HS-27A (cell line): Measurements from ENCODE around the gene NUDT15.
"Not testable (repeated sequence)": the region's sequence is repeated elsewhere in the genome, so short reads cannot be mapped to it uniquely, and the experiment has no call there.

Experiments
- DNase-seq: peaks from one replicate; pipeline ENCODE4 v3.0.0-alpha.2; 2012; ENCODE audit warnings: low read depth, missing footprints

The NUDT15 gene

DNA sequence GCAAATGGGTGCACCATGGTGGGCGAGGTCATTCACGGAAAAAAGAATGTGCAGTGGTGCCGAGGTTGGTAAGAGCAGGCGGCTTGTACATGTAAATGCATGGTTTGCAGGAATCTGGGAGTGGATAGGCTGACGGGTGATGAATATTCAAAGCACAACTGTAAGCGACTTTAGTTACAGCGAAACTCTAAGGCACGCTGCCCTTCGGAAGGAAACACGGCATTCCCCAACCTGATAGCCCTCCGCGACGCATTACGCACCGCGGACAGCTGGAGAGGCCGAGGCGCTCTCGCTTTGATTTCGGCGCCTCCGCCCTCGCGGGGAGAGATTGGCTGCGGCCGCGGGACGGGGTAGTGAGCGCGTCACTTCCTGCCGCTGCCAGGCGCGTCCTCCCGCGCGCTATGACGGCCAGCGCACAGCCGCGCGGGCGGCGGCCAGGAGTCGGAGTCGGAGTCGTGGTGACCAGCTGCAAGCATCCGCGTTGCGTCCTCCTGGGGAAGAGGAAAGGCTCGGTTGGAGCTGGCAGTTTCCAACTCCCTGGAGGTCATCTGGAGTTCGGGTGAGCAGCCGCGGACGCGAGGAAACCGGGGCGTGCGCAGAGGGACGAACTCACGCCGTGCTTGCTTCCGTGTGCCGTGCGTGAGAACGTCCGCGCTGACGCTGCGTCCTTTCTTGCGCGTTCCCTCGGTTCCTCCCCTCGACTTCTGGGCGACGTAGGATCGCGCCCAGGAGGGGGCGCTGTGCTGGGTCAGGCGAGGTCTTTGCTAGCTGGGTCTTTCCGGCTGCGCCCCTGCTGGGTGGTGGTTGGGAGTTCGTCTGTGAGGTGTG, at the start of gene NUDT15:
Gene NUDT15 (plus strand): TSS at position 381 of the 828 bp plus-strand sequence. CDS start 21 bp downstream, at position 402.
- peak; percentile 72 for DNase-seq

DNA sequence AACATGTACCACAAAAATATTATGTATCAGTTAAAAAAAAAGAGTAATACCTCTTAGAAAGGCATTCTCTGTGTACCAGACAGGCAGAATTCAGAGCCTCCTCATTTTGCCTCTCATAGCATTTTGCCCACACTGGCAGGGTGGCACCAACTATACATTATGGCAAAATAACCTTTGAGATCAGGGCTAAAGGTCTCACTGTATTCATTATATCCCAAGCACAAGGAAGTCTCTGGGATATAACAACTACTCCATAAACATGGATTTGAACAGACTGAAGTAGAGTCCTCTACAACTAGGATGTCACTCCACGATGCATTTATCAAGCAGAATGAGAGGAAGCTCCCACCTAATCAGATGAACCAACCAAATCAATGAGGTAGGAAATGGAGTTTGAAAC, 47.1 kb upstream of the NUDT15 start:
- DNase-seq, result no peak

DNA sequence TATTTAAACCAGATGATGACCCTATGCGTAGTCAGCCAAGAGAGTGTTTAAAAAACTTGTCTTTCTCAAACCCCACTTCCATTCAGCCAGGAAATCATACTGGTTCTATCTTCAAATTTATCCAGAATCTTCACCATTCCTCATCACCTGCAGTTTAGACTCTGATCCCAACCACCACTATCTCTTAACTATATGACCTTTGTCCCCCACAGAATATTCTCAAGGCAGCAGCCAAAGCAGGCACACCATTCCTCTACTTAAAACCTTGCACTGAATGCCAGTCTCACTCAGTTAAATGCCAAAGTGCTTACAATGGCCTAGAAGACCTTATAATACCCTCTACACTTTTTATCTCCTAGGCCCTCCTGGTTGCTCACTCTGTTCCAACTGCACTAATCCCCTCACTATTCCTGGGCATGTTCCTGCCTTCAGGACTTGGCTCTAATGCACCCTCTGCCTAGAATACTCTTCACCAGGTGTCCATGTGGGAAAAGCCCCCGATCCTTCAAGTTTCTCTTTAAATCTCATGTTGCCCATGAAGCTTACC, 46.5 kb upstream of the NUDT15 start:
- DNase-seq, result no peak

DNA sequence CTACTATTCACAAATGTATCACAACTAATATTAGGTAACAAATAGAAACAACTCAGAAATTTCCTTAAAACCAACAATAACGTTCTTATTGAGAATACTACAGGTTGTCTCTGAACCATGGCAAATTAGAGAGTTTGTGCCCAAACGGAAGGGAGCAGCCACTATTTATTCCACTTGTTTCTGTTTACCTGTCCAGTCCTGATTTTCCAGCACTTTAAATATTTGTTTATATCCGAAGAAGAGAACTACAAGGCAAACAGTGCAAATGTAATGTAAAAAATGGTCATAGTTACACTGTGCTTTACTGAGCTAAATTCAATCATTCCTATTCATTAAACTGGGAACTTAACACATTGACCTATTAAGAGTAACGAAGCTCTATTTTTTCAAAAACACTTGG, 45.7 kb upstream of the NUDT15 start:
- DNase-seq, result no peak

DNA sequence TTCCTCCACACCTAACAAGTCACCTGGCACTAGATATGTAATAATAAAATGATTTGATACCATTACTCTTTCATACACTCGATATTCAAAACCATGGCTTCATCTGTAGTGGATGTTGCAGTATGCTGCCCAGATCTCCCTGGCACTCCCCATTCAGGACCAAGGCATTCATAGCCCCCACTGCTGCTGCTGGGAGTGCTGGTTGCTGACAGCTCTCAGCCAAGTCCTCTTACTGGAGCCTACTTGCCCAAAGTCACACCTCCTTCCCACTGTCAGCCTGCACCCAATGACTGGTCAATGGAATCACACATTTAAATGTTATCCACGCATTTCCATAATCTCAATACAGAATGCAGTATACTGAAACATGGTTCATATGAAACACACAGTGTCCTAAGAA, 40.1 kb upstream of the NUDT15 start:
- DNase-seq, result no peak

DNA sequence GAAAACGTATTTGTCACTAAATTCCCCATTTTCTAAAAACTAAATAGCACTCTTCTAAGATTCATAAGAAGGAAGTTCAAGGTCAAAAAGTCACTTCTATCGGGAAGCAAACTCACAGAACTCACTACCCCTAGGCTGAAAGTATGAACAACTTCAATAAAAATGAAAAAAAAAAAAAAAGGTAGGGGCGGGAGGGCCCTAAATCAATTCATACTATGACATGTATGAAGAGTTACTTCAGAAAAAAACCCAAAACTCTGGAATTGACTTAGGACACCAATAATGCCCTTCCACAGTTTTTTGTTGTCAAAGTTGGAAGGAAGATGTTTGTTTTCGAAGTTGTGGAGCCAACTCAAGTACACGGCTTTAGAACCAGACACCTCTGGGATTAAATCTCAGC, 37.6 kb upstream of the NUDT15 start:
- no peak for DNase-seq

DNA sequence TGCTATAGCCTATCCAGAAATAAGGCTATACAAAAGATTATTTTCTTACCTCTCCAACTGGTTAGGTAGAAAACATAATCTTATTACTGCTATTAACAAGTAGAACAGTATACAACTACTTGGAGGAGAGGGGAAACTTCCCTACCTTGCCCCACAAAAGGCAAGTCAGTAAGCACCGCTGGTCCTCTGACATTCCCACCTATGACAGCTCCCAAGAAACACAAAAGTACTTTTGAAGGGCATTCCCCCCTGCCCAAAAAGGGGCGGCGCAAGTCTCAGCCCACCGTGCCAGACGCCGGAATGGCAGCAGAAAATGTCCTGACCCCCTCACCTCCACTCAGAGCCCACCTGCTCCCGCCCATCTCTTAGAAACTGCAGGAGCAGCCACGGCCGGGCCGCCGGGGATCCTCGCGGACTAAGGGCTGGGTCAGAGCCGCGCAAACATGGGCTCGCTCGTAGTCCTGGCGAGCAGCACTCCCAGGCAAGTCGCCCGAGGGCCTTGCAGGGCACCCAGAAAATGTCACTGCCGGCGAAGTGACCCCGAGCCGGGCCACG, 36.9 kb upstream of the NUDT15 start:
- DNase-seq, result no peak

DNA sequence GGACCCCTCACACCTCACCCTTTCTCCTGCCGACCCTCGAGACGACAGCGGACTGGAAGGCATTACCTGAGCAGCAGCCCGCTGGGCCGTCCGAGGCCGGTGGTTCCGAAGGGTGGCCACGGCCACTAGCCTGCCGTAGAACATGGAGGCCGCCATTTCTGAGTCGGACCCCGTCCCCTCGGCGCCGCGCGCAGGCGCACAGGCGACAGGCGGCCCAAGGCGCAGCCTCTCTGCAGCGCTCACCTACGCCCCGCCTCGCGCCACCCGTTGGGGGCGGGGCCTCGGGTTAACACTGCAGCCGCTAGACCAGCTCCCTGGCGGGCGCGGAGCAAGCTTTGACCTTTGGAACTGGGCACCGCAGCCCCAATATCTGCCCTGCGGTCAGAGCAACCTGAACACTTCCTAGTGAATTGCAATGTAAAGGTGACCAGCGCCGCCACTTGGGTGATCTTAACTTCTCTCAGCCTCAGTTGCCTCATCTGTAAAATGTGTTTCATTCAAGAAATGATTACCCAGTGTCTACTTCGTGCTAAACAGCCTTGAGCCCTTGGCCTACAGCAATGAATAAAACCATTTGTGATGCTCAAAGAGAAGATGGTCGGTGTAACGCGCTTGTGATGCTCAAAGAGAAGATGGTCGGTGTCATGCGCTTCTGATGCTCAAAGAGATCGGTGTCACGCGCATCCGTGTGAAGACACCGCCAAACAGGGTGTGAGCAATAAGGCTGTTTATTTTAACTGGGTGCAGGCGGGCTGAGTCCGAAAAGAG, 36.2 kb upstream of the NUDT15 start, which contains the start of gene SUCLA2:
Gene SUCLA2 (minus strand): TSS at position 160 of the 768 bp plus-strand sequence. CDS start 4 bp downstream, at position 156.
- DNase-seq, result peak; percentile 27

DNA sequence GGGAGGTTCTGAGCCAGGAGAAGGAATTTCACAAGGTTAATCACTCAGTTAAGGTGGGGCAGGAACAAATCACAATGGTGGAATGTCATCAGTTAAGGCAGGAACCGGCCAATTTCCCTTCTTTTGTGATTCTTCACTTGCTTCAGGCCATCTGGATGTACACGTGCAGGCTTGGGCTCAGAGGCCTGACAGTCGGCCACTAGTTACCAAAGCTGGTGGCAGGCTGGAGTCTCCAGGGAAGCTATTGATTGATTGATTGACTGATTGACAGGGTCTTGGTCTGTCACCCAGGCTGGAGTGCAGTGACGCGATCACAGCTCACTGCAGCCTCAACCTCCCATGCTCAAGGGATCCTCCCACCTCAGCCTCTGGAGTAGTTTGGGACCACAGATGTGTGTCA, 35.5 kb upstream of the NUDT15 start:
- DNase-seq, result not testable (repeated sequence)

DNA sequence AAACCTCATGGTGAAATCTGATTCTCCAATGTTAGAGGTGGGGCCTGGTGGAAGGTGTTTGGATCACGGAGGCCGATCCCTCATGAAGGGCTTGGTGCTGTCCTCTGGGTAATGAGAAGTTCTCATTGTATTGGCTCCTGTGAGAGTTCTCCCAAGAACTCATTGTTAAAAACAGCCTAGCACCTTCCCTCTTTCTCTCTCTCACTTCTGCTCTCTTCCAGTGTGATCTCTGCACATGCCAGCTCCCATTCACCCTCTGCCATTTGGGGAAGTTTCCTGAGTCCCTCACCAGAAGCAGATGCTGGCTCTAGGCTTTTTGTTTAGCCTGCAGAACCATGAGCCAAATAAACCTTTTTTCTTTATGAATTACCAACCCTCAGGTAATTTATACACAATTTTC, 33.3 kb upstream of the NUDT15 start:
- DNase-seq, result no peak

DNA sequence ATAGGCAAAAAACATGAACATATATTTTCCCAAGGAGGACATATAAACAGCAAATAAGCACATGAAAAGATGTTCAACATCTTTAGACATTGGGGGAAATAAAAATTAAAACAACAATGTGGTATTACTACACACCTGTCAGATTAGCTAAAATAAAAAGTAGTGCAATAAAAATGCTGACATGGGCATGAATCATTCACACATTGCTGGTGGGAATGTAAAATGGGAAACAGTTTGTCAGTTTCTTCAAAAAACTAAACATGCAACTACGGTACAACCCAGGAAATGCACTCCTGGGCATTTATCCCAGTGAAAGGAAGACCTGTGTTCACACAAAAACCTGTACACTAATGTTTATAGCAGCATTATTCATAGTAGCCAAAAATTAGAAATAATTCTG, 31.1 kb upstream of the NUDT15 start:
- DNase-seq, result no peak

DNA sequence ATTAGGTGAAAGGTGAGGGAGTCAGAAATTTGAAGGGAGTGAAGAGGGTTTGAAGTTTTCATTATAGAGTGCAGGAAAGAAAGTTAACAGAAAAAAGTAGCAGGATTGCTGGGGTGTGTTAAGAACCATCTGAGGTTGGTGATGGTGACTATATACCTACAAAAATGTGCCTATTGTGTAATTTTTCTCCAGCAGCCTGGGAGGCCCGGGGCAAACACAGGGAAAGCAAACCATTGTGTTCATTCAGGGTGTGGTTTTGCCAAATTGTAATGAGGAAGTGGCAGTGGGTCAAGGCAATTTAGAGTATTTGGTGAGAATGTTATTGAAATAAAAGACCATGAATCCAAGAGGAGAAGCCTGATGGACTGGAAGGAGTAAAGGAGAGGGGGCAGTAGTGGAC, 28.2 kb upstream of the NUDT15 start:
- DNase-seq, result no peak

DNA sequence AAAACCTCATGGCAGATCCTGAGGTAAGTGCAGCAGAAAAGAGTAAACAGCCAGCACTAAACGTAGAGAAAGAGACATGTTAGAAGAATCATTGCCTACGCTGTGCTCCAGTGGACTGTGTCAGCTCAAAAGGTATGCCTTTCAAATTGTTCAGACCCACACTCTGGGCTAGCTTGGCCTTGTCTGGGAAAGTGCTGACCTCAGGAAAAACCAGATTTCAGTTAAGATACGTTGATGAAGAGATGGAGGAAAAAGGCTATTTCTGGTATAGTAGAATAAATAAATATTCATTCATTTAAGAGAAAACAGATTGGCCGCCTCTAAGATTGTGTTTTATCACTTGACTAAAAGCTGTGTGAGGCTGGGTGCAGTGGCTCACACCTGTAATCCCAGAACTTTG, 26.8 kb upstream of the NUDT15 start:
- no peak for DNase-seq

DNA sequence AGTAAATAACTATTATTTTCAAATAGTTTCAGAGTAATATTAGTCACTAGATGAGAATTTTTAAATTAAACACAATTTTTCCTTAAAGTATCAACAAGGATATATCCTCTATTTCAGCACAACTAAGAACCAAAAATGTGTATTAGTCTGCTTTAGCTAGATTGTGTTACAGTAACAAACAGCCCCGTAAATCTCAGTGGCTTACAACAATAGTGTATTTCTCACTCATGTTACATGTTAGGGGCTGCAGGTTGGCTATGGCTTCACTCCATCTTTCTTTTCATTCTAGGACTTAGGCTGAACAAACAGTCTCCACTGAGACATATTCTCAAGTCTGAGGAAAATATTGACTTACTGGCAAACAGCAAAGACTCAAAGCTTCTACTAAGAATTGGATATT, 24.9 kb upstream of the NUDT15 start:
- DNase-seq, result no peak

DNA sequence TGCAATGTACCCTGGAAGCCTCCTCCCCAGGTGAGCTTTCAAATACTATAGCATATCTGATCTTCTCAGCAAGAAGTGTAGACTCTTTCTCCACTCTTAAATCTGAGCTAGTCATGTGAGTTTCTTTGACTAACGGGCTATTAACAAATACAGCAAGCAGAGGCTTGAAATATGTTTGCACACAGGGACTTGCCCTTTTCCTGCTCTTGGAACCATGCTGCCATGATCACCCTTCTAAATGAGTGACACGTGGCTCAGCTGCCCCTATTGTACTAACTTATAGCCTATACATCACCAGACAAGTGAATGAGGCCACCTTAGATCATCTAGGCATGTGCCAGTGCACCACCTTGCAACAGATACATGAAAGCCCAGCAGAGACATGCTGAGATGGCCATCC, 23.2 kb upstream of the NUDT15 start:
- no peak for DNase-seq

DNA sequence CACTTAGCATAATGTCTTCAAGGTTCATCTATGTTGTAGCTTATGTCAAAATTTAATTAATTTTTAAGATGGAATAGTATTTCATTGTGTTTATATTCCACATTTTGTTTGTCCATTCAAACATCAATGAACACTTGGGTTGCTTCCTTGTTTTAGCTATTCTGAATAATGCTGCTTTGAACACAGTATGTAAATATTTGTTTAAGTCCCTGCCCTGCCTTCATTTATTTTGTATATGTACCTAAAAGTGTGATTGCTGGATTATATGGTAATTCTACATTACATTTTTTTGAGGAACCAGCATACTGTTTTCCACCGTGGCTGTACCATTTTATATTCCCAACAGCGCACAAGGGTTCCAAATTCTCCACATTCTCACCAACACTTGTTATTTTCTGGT, 18.9 kb upstream of the NUDT15 start:
- no peak for DNase-seq

DNA sequence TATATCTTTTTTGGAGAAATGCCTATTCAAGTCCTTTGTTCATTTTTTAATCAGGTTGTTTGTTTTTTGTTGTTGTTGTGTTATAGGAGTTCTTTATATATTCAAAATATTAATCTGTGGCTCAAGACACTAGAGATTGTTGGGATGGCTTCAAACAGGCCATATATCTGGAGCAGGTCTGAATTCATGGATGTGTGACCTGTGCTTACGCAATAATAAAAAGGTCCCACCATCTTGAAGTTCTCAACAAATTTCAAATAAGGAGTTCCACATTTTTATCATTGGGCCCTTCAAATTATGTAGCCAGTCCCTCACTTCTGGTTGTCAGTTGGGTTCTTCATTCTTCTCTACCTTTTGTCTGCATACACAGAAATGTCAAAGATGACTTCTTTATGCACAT, 17.7 kb upstream of the NUDT15 start:
- no peak for DNase-seq

DNA sequence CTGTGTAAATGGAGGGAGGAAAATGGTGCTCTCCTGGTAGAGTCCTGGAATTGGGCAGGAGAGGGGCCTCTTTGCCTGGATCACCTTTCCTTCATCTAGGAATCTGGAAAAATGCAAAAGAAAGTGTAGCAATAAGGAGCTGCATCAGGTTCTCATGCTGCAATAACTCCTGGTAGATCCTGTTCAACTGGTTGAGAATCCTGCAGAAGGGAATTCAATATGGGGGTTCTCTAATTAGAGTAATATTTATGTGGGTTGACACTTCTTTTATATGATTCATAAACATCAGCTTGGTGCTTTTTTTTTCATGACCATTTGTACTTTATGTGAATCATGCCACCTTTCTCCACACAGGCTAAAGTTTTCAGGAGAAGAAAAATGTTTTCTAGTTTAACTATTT, 9.5 kb upstream of the NUDT15 start:
- DNase-seq, result no peak

DNA sequence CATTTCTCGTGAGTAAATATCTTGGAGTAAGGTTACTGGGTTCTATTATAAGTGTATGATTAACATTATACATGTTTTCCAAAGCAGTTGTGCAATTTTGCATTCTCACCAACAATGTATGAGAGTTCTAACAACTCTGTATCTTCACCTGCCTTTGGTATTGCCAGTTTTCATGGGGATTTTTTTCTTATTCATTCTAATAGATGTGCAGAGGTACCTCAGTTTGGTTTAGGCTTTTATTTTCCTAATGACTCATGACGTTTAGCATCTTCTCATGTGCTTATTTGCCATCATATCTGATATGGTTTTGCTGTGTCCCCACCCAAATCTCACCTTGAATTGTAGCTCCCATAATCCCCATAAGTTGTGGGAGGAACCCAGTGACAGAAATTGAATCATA, 7.7 kb upstream of the NUDT15 start:
- DNase-seq, result no peak

DNA sequence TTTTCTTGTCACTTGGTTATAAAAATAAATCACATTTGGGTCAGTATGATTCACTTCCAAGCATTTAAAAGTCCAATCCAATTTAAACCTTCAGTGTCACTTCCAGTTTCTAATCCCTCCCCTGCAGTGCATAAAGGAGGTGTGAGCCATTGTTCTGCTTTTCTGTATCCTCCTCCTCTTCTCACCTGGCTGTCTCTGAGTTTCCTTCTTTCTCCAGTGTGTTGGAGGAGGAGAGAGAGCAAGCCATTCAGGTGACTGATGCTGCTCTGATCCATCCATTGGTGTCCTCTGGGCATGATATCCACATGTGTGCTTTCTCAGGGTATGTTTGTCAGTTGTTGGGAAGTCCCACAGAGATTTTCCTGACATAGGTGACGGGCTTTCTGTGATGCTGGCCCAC, 1.2 kb downstream of the NUDT15 start:
- no peak for DNase-seq

DNA sequence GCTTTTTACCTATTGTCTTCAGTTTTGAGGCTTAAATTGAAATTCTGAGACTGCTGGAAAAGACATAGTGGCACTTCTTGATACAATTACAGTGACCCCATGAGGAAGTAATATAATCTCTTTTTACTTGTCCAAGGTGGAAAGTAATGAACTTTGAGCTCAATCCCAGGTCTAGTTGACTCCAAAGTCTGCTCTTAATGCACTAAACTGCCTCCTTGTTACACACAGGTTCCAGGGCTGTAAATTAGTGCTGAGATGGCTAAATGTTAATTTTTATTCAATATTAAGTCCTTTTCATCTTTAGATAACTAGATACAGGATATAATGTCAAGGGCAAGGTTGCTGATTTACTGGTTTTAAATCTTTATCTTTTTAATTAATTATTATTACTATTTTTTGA, 2.5 kb downstream of the NUDT15 start:
- no peak for DNase-seq

DNA sequence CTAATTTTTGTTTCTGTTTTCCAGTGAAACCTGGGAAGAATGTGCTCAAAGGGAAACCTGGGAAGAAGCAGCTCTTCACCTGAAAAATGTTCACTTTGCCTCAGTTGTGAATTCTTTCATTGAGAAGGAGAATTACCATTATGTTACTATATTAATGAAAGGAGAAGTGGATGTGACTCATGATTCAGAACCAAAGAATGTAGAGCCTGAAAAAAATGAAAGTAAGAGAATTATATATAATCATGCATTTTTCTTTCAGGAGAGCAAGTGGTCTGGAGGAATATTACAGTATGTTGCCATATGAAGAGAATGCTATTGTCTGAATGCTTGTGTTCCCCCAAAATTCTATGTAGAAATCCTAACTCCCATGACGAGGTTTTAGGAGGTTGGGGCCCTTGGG, 3.4 kb downstream of the NUDT15 start:
- no peak for DNase-seq

DNA sequence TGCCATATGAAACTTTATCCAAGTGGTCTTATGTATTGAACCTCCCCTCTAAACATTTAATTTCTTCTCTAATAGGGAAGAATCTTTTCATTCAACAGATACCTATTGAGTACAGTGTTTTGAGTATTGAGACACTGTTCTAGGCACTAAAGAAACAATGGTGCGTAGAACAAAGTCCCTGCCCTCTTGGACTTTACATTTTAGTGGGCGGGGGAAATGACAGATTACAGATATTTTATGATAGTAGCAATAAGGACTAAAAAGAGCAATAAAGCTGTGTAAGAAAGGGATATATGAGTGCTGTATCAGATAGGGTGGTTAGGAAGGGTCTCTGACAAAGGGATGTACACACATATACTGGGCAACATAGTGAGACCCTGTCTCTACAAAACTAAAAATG, 5.4 kb downstream of the NUDT15 start:
- no peak for DNase-seq
